Lower lobe of right lung (tissue), 2 donors: ENCODE results near the gene NDUFAF7. TPM values are rescaled to one million over a fixed set of nuclear protein-coding genes. Genes with fewer than 3 reads are reported as not detected.
"Not testable (repeated sequence)": the region's sequence is repeated elsewhere in the genome, so short reads cannot be mapped to it uniquely, and the experiment has no call there.

ENCODE experiments used
- ATAC-seq, 2 donors: fragments of 200-7000 bp; cut with Tn5 transposase; one replicate each; pipeline ENCODE4 v1.9.1; 2020 to 2022; ENCODE audit warnings: mild to moderate bottlenecking in 2 of 2, moderate library complexity in 2 of 2
- DNase-seq: peaks from one replicate; pipeline ENCODE4 v3.0.0-alpha.2; 2020
- H3K27ac ChIP-seq: fragments of 200-600 bp; one replicate; pipeline ENCODE4 v1.8.0; 2022
- H3K27me3 ChIP-seq: fragments of 200-600 bp; one replicate; pipeline ENCODE4 v1.8.0; 2022; ENCODE audit warnings: low read depth
- H3K36me3 ChIP-seq: fragments of 200-600 bp; one replicate; pipeline ENCODE4 v1.8.0; 2022; ENCODE audit warnings: mild to moderate bottlenecking
- H3K4me1 ChIP-seq: fragments of 200-600 bp; one replicate; pipeline ENCODE4 v1.8.0; 2022
- H3K4me3 ChIP-seq: fragments of 200-600 bp; one replicate; pipeline ENCODE4 v1.8.0; 2022; ENCODE audit warnings: mild to moderate bottlenecking
- H3K9me3 ChIP-seq: fragments of 200-600 bp; one replicate; pipeline ENCODE4 v1.8.0; 2022
- CTCF ChIP-seq: fragments of 200-600 bp; IDR thresholded peaks from one replicate; pipeline ENCODE4 v1.8.0; 2022; ENCODE audit warnings: antibody characterized with exemption, mild to moderate bottlenecking
- intact Hi-C: fragments of 100-400 bp; cut with DNase I; formaldehyde crosslinking; loops from one replicate; pipeline ENCODE4 v1.11.0; 2022
- total RNA-seq: library from RNA; stranded (reverse); fragmentation: NEBNext Ultra II Directional; extraction: Animal tissue kit (Norgen Biotek cat#: 25700); gene quantifications from one replicate; pipeline ENCODE4 v1.2.1, GENCODE V29; 2021
- donor health status: DM: no; HTN: yes; CAD: no; lungs with severe emphysema.

The NDUFAF7 gene
- total RNA-seq, 1 donor from 2014 or later = 18.3 TPM

DNA sequence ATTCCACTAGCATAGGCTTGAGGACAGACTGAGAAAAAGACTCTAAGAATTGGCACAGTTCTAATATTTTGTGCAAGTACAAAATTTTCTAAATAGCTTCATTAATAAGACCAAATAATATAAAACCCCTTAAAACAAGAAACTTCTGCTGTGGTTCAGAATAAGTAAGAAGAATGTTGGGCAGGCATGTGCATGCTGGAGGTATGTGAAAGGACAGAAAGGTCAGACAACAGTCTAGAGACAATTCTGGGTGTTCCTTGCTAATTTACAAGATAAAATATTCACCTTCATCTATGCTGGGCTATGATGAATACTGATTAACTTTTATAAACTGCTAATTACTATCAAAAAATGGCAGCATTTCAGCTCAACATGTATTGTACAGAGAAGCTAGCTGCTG, 20.2 kb upstream of the NDUFAF7 start:
- ATAC-seq (no peak), DNase-seq (no peak)
- TF ChIP-seq CTCF = no peak
- intact Hi-C loops = no loop called here
- Histone ChIP-seq H3K9me3 (no peaks in the 10 kb centered on the region), H3K36me3 (peaks cover 78% of the 10 kb centered on the region), H3K27me3 (no peaks in the 10 kb centered on the region), H3K4me3 (no peak overlapping the region), H3K27ac (no peak overlapping the region), H3K4me1 (no peaks in the 10 kb centered on the region)

GRCh38 chr2:37211939-37212338, 19.5 kb upstream of the NDUFAF7 start:
- Histone ChIP-seq H3K27me3 (no peaks in the 10 kb centered on the region), H3K4me3 (no peak overlapping the region), H3K9me3 (no peaks in the 10 kb centered on the region), H3K27ac (no peak overlapping the region), H3K4me1 (no peaks in the 10 kb centered on the region), H3K36me3 (peaks cover 82% of the 10 kb centered on the region)
- intact Hi-C loops = no loop called here
- ATAC-seq (no peak), DNase-seq (no peak)
- TF ChIP-seq CTCF = no peak

- TF ChIP-seq CTCF = no peak
- Histone ChIP-seq H3K4me1 (no peaks in the 10 kb centered on the region), H3K27ac (no peak overlapping the region), H3K4me3 (no peak overlapping the region), H3K9me3 (no peaks in the 10 kb centered on the region), H3K36me3 (peaks cover 96% of the 10 kb centered on the region), H3K27me3 (no peaks in the 10 kb centered on the region)
- intact Hi-C loops = no loop called here
- DNase-seq = no peak
- no peak for ATAC-seq
These were observed 16.2 kb upstream of the NDUFAF7 start for GRCh38 chr2:37215250-37215649.

DNA sequence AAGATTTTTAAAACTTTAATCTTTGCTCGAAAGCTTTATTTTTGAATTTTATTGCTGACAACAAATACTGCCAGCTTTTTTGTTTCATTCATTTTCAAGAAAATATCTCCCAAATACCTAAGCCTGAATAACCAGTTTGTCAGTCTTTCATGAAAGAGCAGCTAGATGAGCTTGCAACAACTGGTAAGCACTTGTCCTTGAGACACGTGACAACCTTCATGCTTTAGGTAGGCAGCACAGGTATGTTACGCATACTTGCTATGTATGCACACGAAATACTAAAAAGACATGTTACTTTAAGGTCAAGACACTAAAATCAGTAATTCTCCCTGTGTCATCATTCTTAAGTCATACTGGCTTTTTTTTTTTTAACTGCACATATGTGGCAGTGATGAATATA, 12.4 kb upstream of the NDUFAF7 start:
- intact Hi-C loops = no loop called here
- Histone ChIP-seq H3K9me3 (no peaks in the 10 kb centered on the region), H3K4me1 (peaks cover 2% of the 10 kb centered on the region), H3K27me3 (no peaks in the 10 kb centered on the region), H3K4me3 (no peak overlapping the region), H3K36me3 (peaks cover 96% of the 10 kb centered on the region), H3K27ac (no peak overlapping the region)
- TF ChIP-seq CTCF = no peak
- ATAC-seq = no peak
- no peak for DNase-seq

DNA sequence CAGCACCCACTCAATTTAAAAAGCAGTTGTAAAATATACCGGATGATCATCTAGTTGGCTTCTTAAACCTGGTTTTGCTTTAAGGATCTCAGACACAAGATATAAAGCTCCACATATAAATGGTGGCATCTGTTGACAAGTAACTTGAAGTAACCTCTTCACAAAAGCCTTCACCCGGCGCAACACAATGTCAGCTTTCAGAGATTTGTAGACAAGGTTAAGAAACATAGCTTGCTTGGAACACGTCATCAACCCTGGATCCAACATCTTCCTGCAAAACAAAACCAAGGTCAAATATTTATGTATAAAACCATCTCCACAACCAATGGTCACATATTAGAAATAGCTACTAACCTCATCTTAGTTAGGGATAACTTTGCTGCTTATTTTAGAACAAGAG, 8.3 kb upstream of the NDUFAF7 start:
- no peaks in the 10 kb centered on the region for H3K27me3 ChIP-seq
- H3K9me3 ChIP-seq = no peaks in the 10 kb centered on the region
- no peak overlapping the region for H3K27ac ChIP-seq
- intact Hi-C loops = no loop called here
- no peak overlapping the region for H3K4me3 ChIP-seq
- DNase-seq (no peak), ATAC-seq (no peak)
- peaks cover 76% of the 10 kb centered on the region for H3K36me3 ChIP-seq
- H3K4me1 ChIP-seq = peaks cover 13% of the 10 kb centered on the region
- no peak for TF ChIP-seq CTCF

- no peak overlapping the region for H3K4me3 ChIP-seq
- peaks cover 13% of the 10 kb centered on the region for H3K4me1 ChIP-seq
- peaks cover 74% of the 10 kb centered on the region for H3K36me3 ChIP-seq
- no peaks in the 10 kb centered on the region for H3K9me3 ChIP-seq
- intact Hi-C loops = no loop called here
- TF ChIP-seq CTCF = no peak
- H3K27ac ChIP-seq = no peak overlapping the region
- ATAC-seq (no peak), DNase-seq (no peak)
- H3K27me3 ChIP-seq = no peaks in the 10 kb centered on the region
These were observed 7.4 kb upstream of the NDUFAF7 start for GRCh38 chr2:37224063-37224462.

DNA sequence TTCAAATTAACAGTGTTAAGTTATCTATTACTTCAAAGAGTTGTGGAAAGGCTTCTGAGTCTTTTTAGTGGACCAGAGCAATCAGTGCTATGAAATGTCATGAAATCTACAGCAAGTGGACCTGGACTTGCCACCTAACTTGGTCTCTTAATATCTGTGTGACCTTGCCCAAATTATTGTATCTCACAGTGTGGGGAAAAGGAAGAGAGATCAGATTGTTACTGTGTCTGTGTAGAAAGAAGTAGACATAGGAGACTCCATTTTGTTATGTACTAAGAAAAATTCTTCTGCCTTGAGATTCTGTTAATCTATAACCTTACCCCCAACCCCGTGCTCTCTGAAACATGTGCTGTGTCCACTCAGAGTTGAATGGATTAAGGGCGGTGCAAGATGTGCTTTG, 6.3 kb upstream of the NDUFAF7 start:
- ATAC-seq, DNase-seq, H3K4me3 ChIP-seq, H3K27ac ChIP-seq, intact Hi-C loops, H3K9me3 ChIP-seq, H3K27me3 ChIP-seq: not testable (repeated sequence)
- Histone ChIP-seq H3K4me1 (peaks cover 22% of the 10 kb centered on the region), H3K36me3 (peaks cover 63% of the 10 kb centered on the region)
